Measurements from ENCODE around the gene SLC4A11.
A peak's percentile ranks its signal among the peaks of the same experiment; 100 is the strongest.

SLC4A11 gene

DNA sequence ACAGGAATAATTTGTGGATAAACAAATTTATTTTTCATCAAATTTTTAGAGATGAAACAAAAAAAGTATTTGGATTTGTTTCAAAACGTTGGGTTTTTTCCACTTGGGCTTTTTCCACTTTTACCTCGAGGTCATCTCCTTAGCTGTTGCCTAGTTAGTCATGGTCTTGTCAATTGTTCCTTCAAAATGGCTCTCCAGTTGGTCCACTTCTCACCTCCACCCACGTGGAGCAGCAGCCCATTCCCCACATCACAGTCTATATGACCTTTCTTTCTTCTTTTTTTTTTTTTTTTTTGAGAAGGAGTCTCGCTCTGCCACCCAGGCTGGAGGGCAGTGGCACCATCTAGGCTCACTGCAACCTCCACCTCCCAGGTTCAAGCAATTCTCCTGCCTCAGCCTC lies 6.7 kb upstream of the SLC4A11 start:
- DNase-seq = no peak

DNA sequence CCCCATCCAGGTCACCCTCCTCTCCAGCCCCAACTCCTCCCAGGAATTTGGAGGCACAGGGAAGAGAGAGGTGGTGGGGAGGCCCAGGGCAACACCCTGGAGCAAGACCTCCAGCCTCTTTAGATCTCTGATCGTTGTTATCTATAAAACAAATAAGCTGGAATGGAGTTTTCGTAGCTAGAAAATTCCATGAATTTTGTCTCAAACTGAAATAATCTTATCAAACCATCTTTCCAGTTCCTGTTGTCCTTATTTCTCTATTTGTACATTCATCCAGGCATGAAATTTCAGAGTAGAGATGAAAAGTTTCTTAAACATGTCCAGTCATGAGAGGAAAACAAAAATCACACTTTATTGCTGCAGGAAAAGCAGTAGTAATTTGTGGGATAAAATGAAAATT lies 6.2 kb upstream of the SLC4A11 start:
- no peak for DNase-seq

- DNase-seq = no peak
Observed at GRCh38 chr20:3244613-3245012, 5.6 kb upstream of the SLC4A11 start.

GRCh38 chr20:3243718-3244358 lies 4.8 kb upstream of the SLC4A11 start:
- DNase-seq = no peak

DNA sequence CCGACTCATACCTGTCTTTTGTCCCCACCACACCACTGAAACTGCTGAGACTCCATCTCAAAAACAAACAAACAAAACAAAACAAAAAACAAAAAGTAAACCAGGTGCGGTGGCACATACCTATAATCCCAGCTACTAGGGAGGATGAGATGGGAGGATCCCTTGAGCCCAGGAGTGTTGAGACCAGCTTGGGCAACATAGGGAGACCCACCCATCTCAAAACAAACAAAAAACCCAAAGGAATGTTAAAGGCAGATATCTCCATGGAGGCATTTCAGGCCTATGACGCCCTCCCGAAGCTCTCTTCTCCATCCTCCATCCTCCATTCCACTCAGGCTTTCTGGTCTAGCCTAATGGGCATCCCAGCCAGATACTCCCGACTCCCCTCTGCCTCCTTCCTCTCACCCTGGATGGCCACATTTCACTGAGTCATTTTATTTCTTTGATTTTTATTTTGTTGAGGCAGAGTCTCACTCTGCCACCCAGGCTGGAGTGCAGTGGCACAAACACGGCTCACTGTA lies 3.2 kb upstream of the SLC4A11 start:
- no peak for DNase-seq

DNA sequence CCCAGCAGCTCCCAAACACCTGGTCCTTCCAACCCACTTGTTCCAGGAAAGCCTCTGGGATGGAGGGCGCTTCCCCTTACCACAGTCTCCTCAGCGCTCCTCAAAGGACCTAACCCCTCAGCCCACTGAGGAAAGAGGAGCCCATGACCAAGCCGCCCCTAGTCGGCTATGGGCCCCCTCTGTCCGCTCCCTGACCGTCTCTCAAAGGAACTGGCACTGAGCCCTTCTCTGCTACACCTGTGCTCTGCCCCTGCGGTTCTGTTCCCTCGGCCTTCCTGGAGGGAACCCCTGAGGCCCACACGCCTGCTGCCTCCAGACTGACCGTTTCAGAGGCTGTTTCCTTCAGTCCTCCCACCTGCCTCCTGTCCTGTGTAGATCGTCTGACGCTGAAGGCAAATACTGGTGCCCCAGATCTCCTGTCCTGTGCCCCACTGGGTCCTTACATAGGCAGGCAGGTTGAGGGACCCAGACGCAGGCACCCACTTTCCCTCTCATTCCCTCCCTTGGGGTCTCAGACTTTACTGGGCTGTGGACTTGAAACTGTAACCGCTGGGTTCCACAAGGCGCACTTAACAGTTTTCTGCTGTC lies 1.9 kb upstream of the SLC4A11 start:
- DNase-seq = no peak

GRCh38 chr20:3239867-3240775 lies 1.1 kb upstream of the SLC4A11 start:
- no peak for DNase-seq

GRCh38 chr20:3238616-3239025 lies 369 bp downstream of the SLC4A11 start:
- DNase-seq = peak; percentile 62 to 71

DNA sequence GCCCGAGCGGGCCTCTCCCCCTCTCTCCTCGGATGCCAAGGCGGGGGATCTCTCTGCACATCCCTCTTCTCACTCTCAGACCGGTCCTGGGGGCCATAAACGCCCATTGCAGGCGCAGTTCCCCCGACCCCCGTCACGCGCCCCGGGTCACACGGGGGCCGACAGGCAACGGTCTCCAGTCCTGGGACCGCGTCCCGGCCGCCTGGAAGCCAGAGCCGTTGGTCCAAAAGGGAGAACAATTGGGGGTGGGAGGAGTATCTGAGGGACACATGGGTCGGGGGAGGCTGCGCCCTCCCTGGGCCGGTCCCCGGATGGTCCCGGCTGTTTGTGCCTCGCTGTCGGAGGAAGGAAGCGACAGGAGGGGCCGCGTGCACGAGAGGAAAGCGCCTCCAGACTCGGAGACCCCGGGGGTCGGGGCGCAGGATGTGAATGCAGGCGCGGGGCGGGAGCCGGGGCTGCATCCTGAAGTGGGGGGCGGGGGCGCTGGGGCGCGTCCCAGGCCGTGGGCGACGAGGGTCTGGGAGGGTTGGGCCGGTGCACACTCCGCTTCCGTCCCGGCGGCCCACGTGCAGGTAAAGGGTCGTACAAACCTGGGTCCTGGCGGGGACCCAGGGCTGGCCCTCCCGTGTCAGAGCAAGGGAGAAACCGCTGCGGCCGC lies 903 bp downstream of the SLC4A11 start:
- peak in 1 of 2 experiments; percentile 40 for DNase-seq

- DNase-seq = no peak
Observed at GRCh38 chr20:3237011-3237957, 1.7 kb downstream of the SLC4A11 start.

DNA sequence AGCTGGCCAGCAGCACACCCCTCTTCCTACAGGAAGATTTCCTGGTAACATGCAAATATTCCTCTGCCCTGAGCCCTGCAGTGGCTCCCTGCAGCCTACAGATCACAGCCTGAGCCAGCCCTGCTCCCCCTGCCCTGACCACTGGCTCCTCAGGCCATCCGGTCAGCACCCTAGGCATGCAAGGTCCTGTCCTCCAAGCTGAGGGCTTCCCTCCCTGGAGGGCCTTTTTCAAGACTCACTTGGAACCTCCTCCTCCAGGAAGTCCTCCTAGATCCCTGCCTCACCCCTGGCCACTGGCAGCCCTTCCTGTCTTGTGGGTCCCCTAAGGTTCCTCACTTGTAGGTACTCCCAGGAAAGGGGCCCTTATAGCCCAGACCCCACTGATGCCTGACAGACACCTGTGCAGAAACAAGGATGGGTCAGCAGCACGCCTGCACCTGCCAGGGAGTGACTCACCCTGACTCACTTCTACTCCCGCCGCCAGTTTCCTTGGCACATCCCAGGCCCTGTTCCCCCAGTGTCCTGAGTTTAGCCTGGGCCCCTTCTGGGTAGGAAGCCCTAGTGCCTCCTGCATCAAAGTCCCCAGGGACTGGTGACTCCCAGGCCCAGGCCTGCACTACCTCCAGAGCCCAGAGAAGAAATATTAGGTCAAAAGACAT lies 3.2 kb downstream of the SLC4A11 start:
- no peak for DNase-seq

- DNase-seq = no peak
Observed at GRCh38 chr20:3233991-3234498, 4.9 kb downstream of the SLC4A11 start.

DNA sequence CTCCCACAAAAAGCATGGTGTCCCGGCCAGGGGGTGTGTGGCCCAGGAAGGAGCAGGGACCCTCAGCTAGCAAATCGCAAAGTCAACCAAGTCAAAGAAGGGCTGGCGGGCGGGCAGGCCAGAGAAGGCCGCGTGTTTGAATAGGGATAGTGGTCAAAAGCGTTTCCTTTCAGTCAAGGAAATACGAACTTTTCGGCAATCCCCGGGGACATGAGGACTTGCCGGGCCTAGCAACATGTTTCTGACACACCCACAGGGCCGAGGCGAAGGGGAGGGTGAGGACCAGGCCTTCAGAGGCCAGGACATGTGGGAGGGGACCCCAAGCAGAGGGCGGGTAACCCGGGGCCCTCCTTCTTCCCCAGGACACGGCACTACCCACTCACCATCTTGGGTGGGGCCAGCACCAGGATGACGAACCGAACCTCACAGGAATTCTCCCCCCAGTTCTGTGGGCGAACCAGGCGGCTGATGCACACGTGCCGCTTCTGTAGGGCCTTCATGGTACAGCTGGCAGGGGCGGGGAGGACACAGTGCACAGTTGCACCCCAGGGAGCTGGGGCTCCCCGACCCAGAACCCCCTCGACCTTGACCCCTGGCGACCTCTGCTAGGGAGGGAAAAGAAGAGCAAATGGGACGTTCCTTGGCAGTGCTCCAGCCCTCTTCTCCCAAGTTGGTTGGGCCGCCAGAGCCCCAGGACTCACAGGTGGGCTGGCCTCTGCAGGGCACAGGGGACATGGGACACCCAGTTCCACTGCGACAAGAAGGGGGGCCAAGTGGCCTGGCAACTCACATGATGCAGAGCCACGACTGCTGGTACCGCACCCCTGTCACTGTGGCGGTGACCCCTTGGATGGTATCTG lies 5.6 kb downstream of the SLC4A11 start:
- no peak for DNase-seq

GRCh38 chr20:3231889-3232588 lies 7.0 kb downstream of the SLC4A11 start:
- no peak for DNase-seq

- DNase-seq = no peak
Observed at GRCh38 chr20:3231116-3231515, 7.9 kb downstream of the SLC4A11 start.

DNA sequence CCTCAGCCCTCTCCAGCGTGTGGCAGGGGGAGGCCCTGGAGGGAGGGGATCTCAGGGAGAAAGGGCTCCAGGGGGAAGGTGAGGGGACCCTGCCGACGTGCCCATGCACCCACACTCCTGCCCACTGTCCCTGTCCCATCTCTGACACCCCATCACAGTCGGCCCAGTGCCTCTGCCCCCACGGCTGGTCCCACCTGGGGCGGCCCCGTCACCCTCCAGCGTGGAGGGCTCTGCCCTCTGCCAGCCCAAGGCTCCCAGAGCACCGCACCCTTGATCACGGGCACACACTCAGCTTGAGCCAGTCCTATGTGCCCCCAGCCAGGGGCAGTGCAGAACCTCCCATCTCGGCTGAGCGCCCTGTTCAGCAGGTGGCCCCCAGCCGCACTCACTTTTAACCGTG lies 9.2 kb downstream of the SLC4A11 start:
- no peak for DNase-seq

- no peak for DNase-seq
Observed at GRCh38 chr20:3229158-3229557, 9.8 kb downstream of the SLC4A11 start.

DNA sequence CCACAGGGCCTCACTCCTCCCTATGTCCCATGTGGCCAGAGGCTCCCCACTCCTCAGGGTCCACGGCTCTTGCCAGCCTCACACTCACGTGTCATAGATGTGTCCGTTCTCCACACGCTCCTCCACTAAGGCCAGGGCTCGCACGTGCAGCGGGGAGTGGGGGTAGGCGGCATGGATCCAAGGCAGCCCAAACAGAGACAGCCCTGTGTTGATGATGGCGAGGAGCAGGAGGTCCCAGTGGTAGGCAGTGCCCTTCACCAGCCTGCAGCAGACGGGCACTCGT lies 10.3 kb downstream of the SLC4A11 start:
- no peak for DNase-seq

DNA sequence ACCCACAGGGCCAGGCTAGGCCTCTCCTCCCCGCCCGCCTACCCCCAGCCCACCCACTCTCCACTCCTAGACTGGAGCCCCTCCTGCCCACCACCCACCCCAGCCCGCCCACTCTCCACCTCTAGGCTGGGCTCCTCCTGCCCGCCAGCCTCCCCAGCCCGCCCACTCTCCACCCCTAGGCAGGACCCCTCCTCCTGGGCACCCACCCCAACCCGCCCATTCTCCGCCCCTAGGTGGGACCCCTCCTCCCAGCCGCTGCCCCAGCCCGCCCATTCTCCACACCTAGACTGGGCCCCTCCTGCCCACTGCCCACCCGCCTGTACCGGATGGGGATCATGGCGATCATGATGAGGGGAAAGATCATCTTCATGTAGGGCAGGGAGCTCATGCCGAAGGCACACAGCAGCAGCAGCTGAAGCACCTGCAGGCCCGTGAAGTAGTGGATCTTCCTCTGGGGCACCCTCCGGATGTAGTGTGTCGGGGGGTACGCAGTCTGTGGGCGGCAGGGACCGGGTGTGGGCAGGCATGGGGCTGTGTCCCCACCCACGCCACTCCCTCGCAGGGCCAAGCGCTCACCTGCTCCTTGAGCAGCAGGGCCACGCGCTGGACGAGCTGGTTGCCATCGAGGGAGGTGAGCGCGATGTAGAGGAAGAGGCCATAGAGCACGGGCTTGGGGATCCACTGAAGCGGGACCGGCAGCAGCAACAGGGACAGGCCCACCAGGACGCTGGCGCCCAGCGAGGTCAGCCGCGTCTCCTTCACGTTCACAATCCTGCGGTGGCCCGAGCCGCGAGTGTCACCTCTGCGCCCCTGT lies 10.8 kb downstream of the SLC4A11 start:
- no peak for DNase-seq
